Progenitor cell of endocrine pancreas (in vitro differentiated cells): ENCODE data around the gene YJU2. TPM values are rescaled to one million over a fixed set of nuclear protein-coding genes. Genes with fewer than 3 reads are reported as not detected.
"Not testable (repeated sequence)": the region's sequence is repeated elsewhere in the genome, so short reads cannot be mapped to it uniquely, and the experiment has no call there.

ENCODE experiments used
- DNase-seq: peaks from one replicate; pipeline ENCODE4 v3.0.0; 2021; ENCODE audit warnings: low spot score; ENCODE audit not compliant: unreplicated experiment
- H3K27ac Mint-ChIP-seq: 2 replicates; pipeline ENCODE4 v1.8.0; 2021; ENCODE audit warnings: mild to moderate bottlenecking, moderate library complexity, mixed read lengths
- H3K27me3 Mint-ChIP-seq: 2 replicates; pipeline ENCODE4 v1.8.0; 2021; ENCODE audit warnings: mixed read lengths
- H3K36me3 Mint-ChIP-seq: 2 replicates; pipeline ENCODE4 v1.8.0; 2022; ENCODE audit warnings: mixed read lengths; ENCODE audit not compliant: insufficient read depth
- H3K4me1 Mint-ChIP-seq: 2 replicates; pipeline ENCODE4 v1.8.0; 2021; ENCODE audit warnings: low read depth, mixed read lengths
- H3K4me3 Mint-ChIP-seq: 2 replicates; pipeline ENCODE4 v1.8.0; 2021; ENCODE audit warnings: low read depth, mild to moderate bottlenecking, moderate library complexity, mixed read lengths
- H3K9me3 Mint-ChIP-seq: 2 replicates; pipeline ENCODE4 v1.8.0; 2021; ENCODE audit warnings: low read depth, mixed read lengths
- total RNA-seq: library from RNA; stranded (reverse); gene quantifications from 2 replicates; pipeline ENCODE4 v1.2.1, GENCODE V29; 2021
- TF ChIP-seq, protein P1 (sequence below): fragments of 200-600 bp; sonication (generic); IDR thresholded peaks from one replicate; pipeline ENCODE4 v1.5.0; 2021; ENCODE audit warnings: antibody characterized with exemption, mild to moderate bottlenecking; ENCODE audit not compliant: unreplicated experiment

Gene YJU2
- total RNA-seq, 1 donor from 2014 or later = 23.9 TPM

DNA sequence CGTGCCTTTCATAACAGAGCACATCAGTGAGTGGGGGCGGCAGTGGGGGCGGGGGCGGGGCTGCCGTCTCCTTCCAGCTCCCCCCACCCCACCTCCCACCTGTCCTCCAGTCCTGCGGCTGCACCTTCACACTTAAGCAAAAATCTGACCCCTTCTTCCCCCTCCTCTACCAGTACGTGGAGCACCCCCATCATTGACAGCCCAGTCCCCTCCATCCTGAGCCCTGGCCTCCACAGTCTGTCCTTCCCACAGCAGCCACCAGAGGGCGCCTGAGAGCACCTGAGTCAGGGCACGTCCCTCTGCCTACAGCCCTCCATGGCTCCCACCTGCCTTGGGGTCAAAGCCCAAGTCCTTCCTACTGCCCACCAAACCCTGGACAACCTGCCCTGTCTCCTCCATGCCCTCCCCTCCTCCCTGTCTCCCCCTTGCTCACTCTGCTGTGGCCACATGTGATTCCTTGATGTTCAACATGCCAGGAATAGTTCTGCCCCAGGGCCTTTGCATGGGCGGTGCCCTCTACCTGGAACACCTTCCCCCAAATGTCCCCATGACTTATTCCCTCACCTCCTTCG is 13.5 kb upstream of the YJU2 start:
- no peaks in the 10 kb centered on the region for H3K36me3 Mint-ChIP-seq
- no peaks in the 10 kb centered on the region for H3K4me1 Mint-ChIP-seq
- H3K9me3 Mint-ChIP-seq = no peaks in the 10 kb centered on the region
- H3K27me3 Mint-ChIP-seq = peaks cover 9% of the 10 kb centered on the region
- H3K27ac Mint-ChIP-seq = no peak overlapping the region
- no peak overlapping the region for H3K4me3 Mint-ChIP-seq
- DNase-seq = peak; percentile 58
- TF ChIP-seq, protein P1, sequence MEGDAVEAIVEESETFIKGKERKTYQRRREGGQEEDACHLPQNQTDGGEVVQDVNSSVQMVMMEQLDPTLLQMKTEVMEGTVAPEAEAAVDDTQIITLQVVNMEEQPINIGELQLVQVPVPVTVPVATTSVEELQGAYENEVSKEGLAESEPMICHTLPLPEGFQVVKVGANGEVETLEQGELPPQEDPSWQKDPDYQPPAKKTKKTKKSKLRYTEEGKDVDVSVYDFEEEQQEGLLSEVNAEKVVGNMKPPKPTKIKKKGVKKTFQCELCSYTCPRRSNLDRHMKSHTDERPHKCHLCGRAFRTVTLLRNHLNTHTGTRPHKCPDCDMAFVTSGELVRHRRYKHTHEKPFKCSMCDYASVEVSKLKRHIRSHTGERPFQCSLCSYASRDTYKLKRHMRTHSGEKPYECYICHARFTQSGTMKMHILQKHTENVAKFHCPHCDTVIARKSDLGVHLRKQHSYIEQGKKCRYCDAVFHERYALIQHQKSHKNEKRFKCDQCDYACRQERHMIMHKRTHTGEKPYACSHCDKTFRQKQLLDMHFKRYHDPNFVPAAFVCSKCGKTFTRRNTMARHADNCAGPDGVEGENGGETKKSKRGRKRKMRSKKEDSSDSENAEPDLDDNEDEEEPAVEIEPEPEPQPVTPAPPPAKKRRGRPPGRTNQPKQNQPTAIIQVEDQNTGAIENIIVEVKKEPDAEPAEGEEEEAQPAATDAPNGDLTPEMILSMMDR = peak; percentile 67

DNA sequence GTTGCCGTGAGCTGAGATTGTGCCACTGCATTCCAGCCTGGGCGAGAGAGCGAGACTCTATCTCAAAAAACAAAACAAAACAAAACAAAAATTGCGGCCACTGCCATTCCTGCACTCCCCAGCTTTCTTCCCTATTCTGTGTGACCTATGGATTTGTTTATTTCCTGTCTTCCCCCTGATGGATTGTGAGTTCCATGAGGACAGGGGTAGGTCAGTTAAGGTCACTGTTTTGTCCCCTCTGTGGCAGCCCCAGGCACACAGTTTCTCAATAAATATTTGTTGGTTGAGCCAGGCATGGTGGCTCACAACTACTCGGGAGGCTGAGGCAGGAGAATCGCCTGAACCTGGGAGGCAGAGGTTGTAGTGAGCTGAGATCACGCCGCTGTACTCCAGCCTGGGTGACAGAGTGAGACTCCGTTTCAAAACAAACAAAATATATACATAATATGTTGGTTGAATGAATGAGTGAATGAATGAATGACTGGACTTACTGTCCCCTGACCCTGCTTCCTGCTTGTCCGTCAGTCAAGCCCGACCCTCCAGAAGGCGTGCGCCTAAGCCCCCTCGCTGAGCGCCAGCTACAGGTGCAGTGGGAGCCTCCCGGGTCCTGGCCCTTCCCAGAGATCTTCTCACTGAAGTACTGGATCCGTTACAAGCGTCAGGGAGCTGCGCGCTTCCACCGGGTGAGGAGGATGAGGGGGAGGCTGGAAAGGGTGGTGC is 12.6 kb upstream of the YJU2 start:
- DNase-seq = no peak
- TF ChIP-seq, protein P1 = no peak
- no peak overlapping the region for H3K27ac Mint-ChIP-seq

DNA sequence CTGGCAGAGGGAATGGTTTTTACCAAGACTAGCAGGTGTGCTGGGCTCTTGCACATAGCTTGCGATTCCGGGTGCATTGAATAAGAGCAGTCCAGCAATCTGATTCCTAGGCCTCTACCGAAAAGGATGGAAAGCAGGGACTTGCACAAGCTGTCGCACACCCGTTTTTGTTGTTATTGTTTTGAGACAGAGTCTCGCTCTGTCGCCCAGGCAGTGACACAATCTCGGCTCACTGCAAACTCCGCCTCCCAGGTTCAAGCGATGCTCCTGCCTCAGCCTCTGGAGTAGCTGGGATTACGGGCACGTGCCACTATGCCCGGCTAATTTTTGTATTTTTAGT is 12.0 kb upstream of the YJU2 start:
- no peak overlapping the region for H3K27ac Mint-ChIP-seq

More for the DNA sequence above, 12.6 kb upstream of the YJU2 start:
- no peaks in the 10 kb centered on the region for H3K36me3 Mint-ChIP-seq
- H3K9me3 Mint-ChIP-seq = no peaks in the 10 kb centered on the region
- peaks cover 9% of the 10 kb centered on the region for H3K27me3 Mint-ChIP-seq
- H3K4me1 Mint-ChIP-seq = no peaks in the 10 kb centered on the region
- no peak overlapping the region for H3K4me3 Mint-ChIP-seq

DNA sequence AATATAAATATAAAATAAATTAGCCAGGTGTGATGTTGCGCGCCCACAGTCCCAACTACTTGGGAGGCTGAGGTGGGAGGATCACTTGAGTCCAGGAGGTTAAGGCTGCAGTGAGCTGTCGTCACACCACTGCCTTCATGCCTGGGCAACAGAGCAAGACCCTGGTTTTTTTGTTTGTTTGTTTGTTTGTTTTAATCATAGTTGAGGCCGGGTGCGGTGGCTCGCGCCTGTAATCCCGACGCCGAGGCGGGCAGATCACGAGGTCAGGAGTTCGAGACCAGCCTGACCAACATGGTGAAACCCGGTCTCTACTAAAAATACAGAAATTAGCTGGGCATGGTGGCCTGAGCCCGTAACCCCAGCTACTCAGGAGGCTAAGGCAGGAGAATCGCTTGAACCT is 9.4 kb upstream of the YJU2 start:
- H3K4me1 Mint-ChIP-seq, DNase-seq, H3K9me3 Mint-ChIP-seq, H3K4me3 Mint-ChIP-seq, H3K27ac Mint-ChIP-seq, H3K36me3 Mint-ChIP-seq: not testable (repeated sequence)
- H3K27me3 Mint-ChIP-seq = peaks cover 11% of the 10 kb centered on the region

More for the DNA sequence above, 12.0 kb upstream of the YJU2 start:
- no peaks in the 10 kb centered on the region for H3K36me3 Mint-ChIP-seq
- peaks cover 6% of the 10 kb centered on the region for H3K27me3 Mint-ChIP-seq
- no peak overlapping the region for H3K4me3 Mint-ChIP-seq
- DNase-seq = no peak
- TF ChIP-seq, protein P1 = no peak
- no peaks in the 10 kb centered on the region for H3K4me1 Mint-ChIP-seq
- H3K9me3 Mint-ChIP-seq = no peaks in the 10 kb centered on the region

DNA sequence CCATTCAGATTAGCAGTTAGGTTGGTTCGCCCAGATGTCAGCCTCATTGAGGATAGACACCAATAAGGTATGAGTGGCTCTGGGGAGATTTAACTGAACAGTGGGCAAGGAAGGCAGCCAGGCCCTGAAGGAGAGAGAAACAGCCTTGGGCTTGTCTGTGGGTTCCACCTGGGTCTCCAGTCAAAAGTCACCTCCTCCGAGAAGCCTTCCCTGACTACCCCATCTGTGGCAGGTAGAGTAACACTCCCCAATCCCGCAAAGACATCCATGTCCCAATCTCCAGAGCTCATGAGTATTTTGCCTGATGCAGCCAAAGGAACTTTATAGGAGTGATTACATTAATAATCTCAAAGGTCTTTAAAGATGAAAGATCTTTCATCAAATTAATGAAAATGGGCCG is 8.0 kb upstream of the YJU2 start:
- Mint-ChIP-seq H3K36me3 (no peaks in the 10 kb centered on the region), H3K4me1 (no peaks in the 10 kb centered on the region), H3K9me3 (peaks cover 8% of the 10 kb centered on the region), H3K4me3 (no peak overlapping the region), H3K27ac (no peak overlapping the region), H3K27me3 (peaks cover 11% of the 10 kb centered on the region)
- TF ChIP-seq, protein P1 = no peak
- DNase-seq = no peak
